Urinary bladder (tissue), 4 donors: ENCODE measurements around the gene MAP3K20. TPM values are rescaled to one million over a fixed set of nuclear protein-coding genes. Genes with fewer than 3 reads are reported as not detected.
"Not testable (repeated sequence)": the region's sequence is repeated elsewhere in the genome, so short reads cannot be mapped to it uniquely, and the experiment has no call there.

Experiments used
- DNase-seq: peaks from one replicate; pipeline ENCODE4 v3.0.0-alpha.2; 2015; ENCODE audit errors: extremely low spot score
- H3K27ac ChIP-seq: one replicate; pipeline ENCODE4 v1.5.1; 2013; ENCODE audit warnings: low read depth, mild to moderate bottlenecking, moderate library complexity
- H3K36me3 ChIP-seq: one replicate; pipeline ENCODE4 v1.6.1; 2013; ENCODE audit warnings: mild to moderate bottlenecking, moderate library complexity; ENCODE audit not compliant: insufficient read depth
- H3K4me1 ChIP-seq: one replicate; pipeline ENCODE4 v1.6.1; 2013; ENCODE audit warnings: mild to moderate bottlenecking, moderate library complexity; ENCODE audit not compliant: insufficient read depth
- H3K4me3 ChIP-seq: one replicate; pipeline ENCODE4 v1.5.1; 2013; ENCODE audit warnings: low read depth, low read length
- WGBS: extraction: QIAGEN DNeasy Blood & Tissue Kit; methylation state at CpG from one replicate; pipeline ENCODE4 v1.1.7; 2013; 5-methylcytosine and 5-hydroxymethylcytosine counted together
- polyA plus RNA-seq: library from polyadenylated mRNA; stranded (reverse); fragments of 200-250 nt; gene quantifications from one replicate; pipeline ENCODE4 v1.2.3, GENCODE V29; 2013
- total RNA-seq: library from RNA; depleted of rRNA; stranded (reverse); fragments of >200 nt; gene quantifications from one replicate; pipeline ENCODE4 v1.2.3, GENCODE V29; 2014
- donor health status: healthy with polysubstance abuse.
- donor health status: healthy.

The MAP3K20 gene
- total and polyA plus RNA-seq, 2 donors, result 140 TPM

GRCh38 chr2:173279527-173279868 is 203.9 kb downstream of the MAP3K20 start:
- H3K36me3 ChIP-seq, result no peaks in the 10 kb centered on the region
- no peaks in the 10 kb centered on the region for H3K4me1 ChIP-seq
- no peak overlapping the region for H3K27ac ChIP-seq
- no peak overlapping the region for H3K4me3 ChIP-seq
- no peak for DNase-seq
- WGBS, result 58% methylated on average over 3 of the region's 3 CpGs

GRCh38 chr2:173280853-173281252 is 205.2 kb downstream of the MAP3K20 start:
- H3K27ac ChIP-seq, result no peak overlapping the region
- no peak overlapping the region for H3K4me3 ChIP-seq
- no peaks in the 10 kb centered on the region for H3K4me1 ChIP-seq
- WGBS, result 93% methylated on average over 11 of the region's 11 CpGs
- no peaks in the 10 kb centered on the region for H3K36me3 ChIP-seq
- no peak for DNase-seq

- H3K36me3 ChIP-seq, H3K4me1 ChIP-seq, H3K4me3 ChIP-seq, H3K27ac ChIP-seq, DNase-seq: not testable (repeated sequence)
- 86% methylated on average over 8 of the region's 8 CpGs for WGBS
Observed at GRCh38 chr2:173281898-173282297, 206.3 kb downstream of the MAP3K20 start.

- Histone ChIP-seq H3K36me3 (no peaks in the 10 kb centered on the region), H3K27ac (no peak overlapping the region)
Observed at GRCh38 chr2:173282795-173283545, 207.3 kb downstream of the MAP3K20 start.

GRCh38 chr2:173286153-173286809 is 210.6 kb downstream of the MAP3K20 start:
- 80% methylated on average over 7 of the region's 7 CpGs for WGBS

More at GRCh38 chr2:173282795-173283545, 207.3 kb downstream of the MAP3K20 start:
- WGBS, result 92% methylated on average over 28 of the region's 28 CpGs
- no peak overlapping the region for H3K4me3 ChIP-seq
- no peaks in the 10 kb centered on the region for H3K4me1 ChIP-seq
- no peak for DNase-seq

GRCh38 chr2:173287594-173287993 is 211.9 kb downstream of the MAP3K20 start:
- 52% methylated on average over 2 of the region's 2 CpGs for WGBS
- Histone ChIP-seq H3K4me1 (no peaks in the 10 kb centered on the region), H3K27ac (no peak overlapping the region), H3K4me3 (no peak overlapping the region), H3K36me3 (no peaks in the 10 kb centered on the region)
- DNase-seq, result no peak

More at GRCh38 chr2:173286153-173286809, 210.6 kb downstream of the MAP3K20 start:
- no peaks in the 10 kb centered on the region for H3K4me1 ChIP-seq
- H3K36me3 ChIP-seq, result no peaks in the 10 kb centered on the region
- H3K4me3 ChIP-seq, result no peak overlapping the region
- H3K27ac ChIP-seq, result no peak overlapping the region
- DNase-seq, result no peak

GRCh38 chr2:173288561-173288960 is 212.9 kb downstream of the MAP3K20 start:
- no peaks in the 10 kb centered on the region for H3K4me1 ChIP-seq
- H3K36me3 ChIP-seq, result no peaks in the 10 kb centered on the region
- no peak overlapping the region for H3K27ac ChIP-seq
- H3K4me3 ChIP-seq, result no peak overlapping the region
- DNase-seq, result no peak
- whole genome bisulfite sequencing, result 86% methylated on average over 3 of the region's 3 CpGs

- Histone ChIP-seq H3K4me3 (no peak overlapping the region), H3K27ac (no peak overlapping the region), H3K36me3 (no peaks in the 10 kb centered on the region), H3K4me1 (no peaks in the 10 kb centered on the region)
- WGBS, result 60% methylated on average over 2 of the region's 2 CpGs
- no peak for DNase-seq
Observed at GRCh38 chr2:173290046-173290445, 214.4 kb downstream of the MAP3K20 start.

- Histone ChIP-seq H3K4me1 (no peaks in the 10 kb centered on the region), H3K27ac (no peak overlapping the region), H3K4me3 (no peak overlapping the region), H3K36me3 (no peaks in the 10 kb centered on the region)
- WGBS, result 92% methylated on average over 6 of the region's 6 CpGs
- no peak for DNase-seq
Observed at GRCh38 chr2:173290518-173290917, 214.9 kb downstream of the MAP3K20 start.

- WGBS, result 71% methylated on average over 4 of the region's 4 CpGs
- Histone ChIP-seq H3K36me3 (no peaks in the 10 kb centered on the region), H3K4me3 (no peak overlapping the region), H3K4me1 (no peaks in the 10 kb centered on the region), H3K27ac (no peak overlapping the region)
- no peak for DNase-seq
Observed at GRCh38 chr2:173291412-173291811, 215.8 kb downstream of the MAP3K20 start.

GRCh38 chr2:173296235-173296634 is 220.6 kb downstream of the MAP3K20 start:
- no peak overlapping the region for H3K4me3 ChIP-seq
- H3K27ac ChIP-seq, result no peak overlapping the region
- no peaks in the 10 kb centered on the region for H3K4me1 ChIP-seq
- no peak for DNase-seq
- WGBS, result 86% methylated on average over 2 of the region's 2 CpGs
- H3K36me3 ChIP-seq, result no peaks in the 10 kb centered on the region

GRCh38 chr2:173298536-173299097 is 223.0 kb downstream of the MAP3K20 start:
- Histone ChIP-seq H3K36me3 (no peaks in the 10 kb centered on the region), H3K27ac (no peak overlapping the region), H3K4me1 (no peaks in the 10 kb centered on the region), H3K4me3 (no peak overlapping the region)
- 95% methylated on average over 5 of the region's 5 CpGs for WGBS
- no peak for DNase-seq

GRCh38 chr2:173299764-173300163 is 224.1 kb downstream of the MAP3K20 start:
- Histone ChIP-seq H3K36me3 (no peaks in the 10 kb centered on the region), H3K4me1 (no peaks in the 10 kb centered on the region), H3K27ac (no peak overlapping the region), H3K4me3 (no peak overlapping the region)
- WGBS, result 91% methylated on average over 5 of the region's 5 CpGs
- no peak for DNase-seq

- no peaks in the 10 kb centered on the region for H3K36me3 ChIP-seq
- WGBS, result 80% methylated on average over 1 of the region's 1 CpG
- H3K4me1 ChIP-seq, result no peaks in the 10 kb centered on the region
- no peak overlapping the region for H3K27ac ChIP-seq
- no peak overlapping the region for H3K4me3 ChIP-seq
- DNase-seq, result no peak
Observed at GRCh38 chr2:173300458-173300857, 224.8 kb downstream of the MAP3K20 start.
